Stimulated activated CD4-positive, alpha-beta T cell treated with anti-CD3 and anti-CD28 coated beads, Interleukin-15, amount 100 ng/mL, for 1 hour (primary cell): ENCODE results near the gene CDCA3.
"Not testable (repeated sequence)": the region's sequence is repeated elsewhere in the genome, so short reads cannot be mapped to it uniquely, and the experiment has no call there.

Experiments used
- DNase-seq, 2 donors: peaks; one replicate each; pipeline ENCODE4 v3.0.0-alpha.2; 2020; ENCODE audit warnings: low read depth in 1 of 2, low spot score in 1 of 2

Gene CDCA3

GRCh38 chr12:6872073-6873048 is 21.3 kb upstream of the CDCA3 start:
- DNase-seq: peak; percentile 77 to 81

DNA sequence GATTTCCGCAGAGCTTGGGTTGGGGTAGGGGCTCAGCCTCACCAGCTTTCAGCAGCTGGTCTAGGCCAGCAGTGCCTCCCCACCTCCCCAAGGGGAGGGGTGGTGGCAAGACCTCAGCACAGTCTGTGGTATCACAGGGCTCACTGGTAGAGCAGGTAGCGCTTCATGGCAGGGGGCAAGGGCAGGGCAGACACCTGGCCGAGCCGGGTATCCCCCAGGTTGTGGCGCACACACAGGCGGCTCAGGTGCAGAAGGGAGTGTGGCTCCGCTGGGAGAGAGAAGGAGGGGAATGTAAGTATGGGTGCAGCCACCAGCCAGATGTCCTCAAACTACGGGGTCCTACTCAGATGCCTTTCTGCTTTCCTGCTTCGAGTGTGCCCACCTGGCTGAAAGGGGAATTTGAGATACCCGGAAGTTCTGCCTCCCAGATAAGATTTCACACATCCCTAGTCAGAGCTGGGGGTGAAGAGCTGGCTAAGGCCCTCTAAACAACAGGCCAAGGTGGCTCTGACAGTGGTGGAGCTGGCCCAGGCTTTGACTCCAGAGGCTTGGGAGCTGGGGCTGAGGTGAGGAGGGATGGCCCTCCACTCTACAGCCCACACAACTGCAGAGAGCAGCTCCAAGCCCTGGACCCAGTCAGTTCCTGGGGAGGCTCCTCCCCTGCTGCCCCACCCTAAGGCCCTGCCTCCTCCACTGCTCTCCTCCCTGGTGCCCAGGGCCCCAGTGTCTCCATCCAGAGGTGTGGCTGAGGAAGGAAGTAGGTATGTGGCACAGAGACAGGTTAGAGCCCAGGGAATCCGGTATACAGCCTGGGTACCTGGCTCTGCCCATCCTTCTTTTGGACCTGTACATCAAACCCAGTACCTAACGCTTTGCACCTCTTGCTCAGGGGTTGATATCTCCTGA is 20.2 kb upstream of the CDCA3 start:
- DNase-seq: no peak

DNA sequence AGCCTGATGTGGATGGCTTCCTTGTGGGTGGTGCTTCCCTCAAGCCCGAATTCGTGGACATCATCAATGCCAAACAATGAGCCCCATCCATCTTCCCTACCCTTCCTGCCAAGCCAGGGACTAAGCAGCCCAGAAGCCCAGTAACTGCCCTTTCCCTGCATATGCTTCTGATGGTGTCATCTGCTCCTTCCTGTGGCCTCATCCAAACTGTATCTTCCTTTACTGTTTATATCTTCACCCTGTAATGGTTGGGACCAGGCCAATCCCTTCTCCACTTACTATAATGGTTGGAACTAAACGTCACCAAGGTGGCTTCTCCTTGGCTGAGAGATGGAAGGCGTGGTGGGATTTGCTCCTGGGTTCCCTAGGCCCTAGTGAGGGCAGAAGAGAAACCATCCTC is 19.2 kb upstream of the CDCA3 start:
- DNase-seq: not testable (repeated sequence)

- peak; percentile 66 to 76 for DNase-seq
Observed at GRCh38 chr12:6869049-6870021, 18.2 kb upstream of the CDCA3 start.

DNA sequence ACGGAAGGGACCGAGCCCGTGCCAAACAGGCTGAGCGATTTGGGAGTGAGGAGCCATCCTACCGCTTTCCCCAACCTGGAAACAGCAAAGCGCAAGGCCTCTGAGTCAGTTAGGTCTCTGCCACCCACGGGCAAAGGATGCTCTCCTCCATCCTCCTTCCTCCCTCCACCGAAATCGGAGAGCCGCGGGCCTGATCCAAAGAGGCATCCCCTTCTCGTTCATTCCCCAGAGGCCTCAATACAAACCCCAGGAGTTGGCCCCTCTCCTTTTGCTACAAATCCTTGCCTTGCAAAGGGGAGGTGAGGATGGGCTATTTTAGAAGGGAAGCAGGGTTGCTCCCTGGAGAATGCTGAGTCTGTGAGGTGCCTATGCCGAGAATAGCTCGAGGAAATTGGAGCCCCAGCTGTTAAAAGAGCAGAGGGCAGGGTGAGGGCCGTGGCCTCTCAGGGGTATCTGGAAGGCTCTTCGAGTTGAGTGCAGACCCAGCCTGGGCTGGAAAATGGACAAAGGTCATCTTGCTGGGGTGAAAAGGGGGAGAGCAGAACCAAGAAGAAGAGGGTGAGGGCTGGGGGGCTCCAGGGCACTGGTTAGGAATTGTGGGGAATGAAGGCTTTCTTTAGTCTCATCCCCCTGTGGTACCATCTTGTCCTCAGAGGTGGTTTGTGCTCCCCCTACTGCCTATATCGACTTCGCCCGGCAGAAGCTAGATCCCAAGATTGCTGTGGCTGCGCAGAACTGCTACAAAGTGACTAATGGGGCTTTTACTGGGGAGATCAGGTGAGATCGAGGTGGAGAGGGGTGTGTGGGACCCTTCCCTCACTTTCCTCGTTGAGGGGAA is 17.3 kb upstream of the CDCA3 start:
- no peak for DNase-seq

GRCh38 chr12:6867413-6868210 is 16.5 kb upstream of the CDCA3 start, which contains the start of gene TPI1:
Gene TPI1, plus strand, starts transcription at chr12:6867531. Its CDS starts 36 bp downstream, at chr12:6867567.
- peak; percentile 61 to 74 for DNase-seq

- no peak for DNase-seq
Observed at GRCh38 chr12:6866920-6867412, 15.9 kb upstream of the CDCA3 start.

GRCh38 chr12:6866163-6866919 is 15.3 kb upstream of the CDCA3 start:
- DNase-seq: no peak

GRCh38 chr12:6865307-6865706 is 14.2 kb upstream of the CDCA3 start:
- not testable (repeated sequence) for DNase-seq

GRCh38 chr12:6863586-6864321 is 12.7 kb upstream of the CDCA3 start:
- DNase-seq: no peak

GRCh38 chr12:6863033-6863432 is 11.9 kb upstream of the CDCA3 start:
- DNase-seq: no peak

DNA sequence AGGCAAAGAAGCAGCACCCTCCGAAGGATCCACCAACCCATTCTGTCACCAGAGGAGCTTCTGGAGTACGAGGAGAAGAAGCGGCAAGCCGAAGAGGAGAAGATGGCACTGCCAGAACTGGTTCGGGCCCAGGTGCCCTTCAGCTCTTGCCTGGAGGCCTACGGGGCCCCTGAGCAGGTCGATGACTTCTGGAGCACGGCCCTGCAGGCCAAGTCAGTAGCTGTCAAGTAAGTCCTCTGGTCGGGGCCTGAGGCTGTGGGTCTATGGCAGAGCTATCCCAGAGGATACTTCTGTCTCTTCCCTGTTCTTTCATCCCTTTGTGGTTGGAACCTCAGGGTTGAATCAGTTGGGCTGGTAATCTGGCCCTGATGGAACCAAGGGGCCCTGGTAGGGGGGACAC is 10.3 kb upstream of the CDCA3 start:
- no peak for DNase-seq

- DNase-seq: no peak
Observed at GRCh38 chr12:6860942-6861341, 9.9 kb upstream of the CDCA3 start.

GRCh38 chr12:6860116-6860515 is 9.0 kb upstream of the CDCA3 start:
- DNase-seq: no peak

GRCh38 chr12:6858799-6859198 is 7.7 kb upstream of the CDCA3 start:
- no peak for DNase-seq

DNA sequence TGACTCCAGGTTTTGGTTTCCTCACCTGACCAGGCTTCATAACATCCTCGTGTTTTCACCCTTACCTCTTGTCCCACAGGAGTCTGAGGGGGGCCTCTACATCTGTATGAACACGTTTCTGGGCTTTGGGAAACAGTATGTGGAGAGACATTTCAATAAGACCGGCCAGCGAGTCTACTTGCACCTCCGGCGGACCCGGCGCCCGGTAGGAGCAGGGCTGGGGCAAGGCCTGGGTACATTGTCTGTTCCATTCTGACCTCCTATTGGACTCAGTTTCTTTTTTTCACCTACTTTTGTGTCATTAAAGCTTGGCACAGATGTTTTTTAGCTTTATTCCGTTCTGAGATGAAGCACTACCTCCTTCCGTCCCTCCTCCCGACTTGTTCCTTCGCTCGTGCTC is 4.2 kb upstream of the CDCA3 start:
- no peak for DNase-seq

GRCh38 chr12:6854036-6854435 is 3.0 kb upstream of the CDCA3 start:
- DNase-seq: no peak
